ENCODE results near the gene GSG1L. TPM values are rescaled to one million over a fixed set of nuclear protein-coding genes. Genes with fewer than 3 reads are reported as not detected.

Gene GSG1L
- total RNA-seq, 1 donor from 2014 or later: 1.6 TPM

DNA sequence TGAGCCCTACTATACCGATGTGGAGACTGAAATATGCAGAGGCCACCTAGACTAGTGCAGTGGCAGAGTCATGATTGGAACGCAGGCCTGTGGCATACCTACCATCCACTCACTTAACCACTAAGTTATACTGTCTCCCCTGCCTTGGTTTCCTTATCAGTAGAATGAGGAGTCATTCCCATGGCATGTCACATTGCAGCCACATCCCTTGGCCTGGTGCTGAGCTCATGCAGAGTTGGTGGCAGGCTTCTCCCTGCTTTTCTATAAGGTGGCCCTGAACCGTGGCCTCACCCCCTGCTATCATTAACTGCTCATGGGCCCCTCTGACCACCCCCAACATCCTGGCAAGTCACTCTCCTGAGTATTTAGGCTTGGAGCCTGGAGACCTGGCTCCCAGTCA, 301.1 kb downstream of the GSG1L start:
- H3K27ac ChIP-seq: no peak overlapping the region
- TF ChIP-seq, protein P1, sequence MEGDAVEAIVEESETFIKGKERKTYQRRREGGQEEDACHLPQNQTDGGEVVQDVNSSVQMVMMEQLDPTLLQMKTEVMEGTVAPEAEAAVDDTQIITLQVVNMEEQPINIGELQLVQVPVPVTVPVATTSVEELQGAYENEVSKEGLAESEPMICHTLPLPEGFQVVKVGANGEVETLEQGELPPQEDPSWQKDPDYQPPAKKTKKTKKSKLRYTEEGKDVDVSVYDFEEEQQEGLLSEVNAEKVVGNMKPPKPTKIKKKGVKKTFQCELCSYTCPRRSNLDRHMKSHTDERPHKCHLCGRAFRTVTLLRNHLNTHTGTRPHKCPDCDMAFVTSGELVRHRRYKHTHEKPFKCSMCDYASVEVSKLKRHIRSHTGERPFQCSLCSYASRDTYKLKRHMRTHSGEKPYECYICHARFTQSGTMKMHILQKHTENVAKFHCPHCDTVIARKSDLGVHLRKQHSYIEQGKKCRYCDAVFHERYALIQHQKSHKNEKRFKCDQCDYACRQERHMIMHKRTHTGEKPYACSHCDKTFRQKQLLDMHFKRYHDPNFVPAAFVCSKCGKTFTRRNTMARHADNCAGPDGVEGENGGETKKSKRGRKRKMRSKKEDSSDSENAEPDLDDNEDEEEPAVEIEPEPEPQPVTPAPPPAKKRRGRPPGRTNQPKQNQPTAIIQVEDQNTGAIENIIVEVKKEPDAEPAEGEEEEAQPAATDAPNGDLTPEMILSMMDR (IDR thresholded peaks at IDR 0.05): no peak
- H3K4me1 ChIP-seq: no peaks in the 10 kb centered on the region
- intact Hi-C loops (cut with DNase I): no loop called here
- ATAC-seq: no peak
- H3K27me3 ChIP-seq: no peaks in the 10 kb centered on the region
- peaks cover 30% of the 10 kb centered on the region for H3K36me3 ChIP-seq
- no peak for DNase-seq
- no peaks in the 10 kb centered on the region for H3K9me3 ChIP-seq
- no peak overlapping the region for H3K4me3 ChIP-seq

DNA sequence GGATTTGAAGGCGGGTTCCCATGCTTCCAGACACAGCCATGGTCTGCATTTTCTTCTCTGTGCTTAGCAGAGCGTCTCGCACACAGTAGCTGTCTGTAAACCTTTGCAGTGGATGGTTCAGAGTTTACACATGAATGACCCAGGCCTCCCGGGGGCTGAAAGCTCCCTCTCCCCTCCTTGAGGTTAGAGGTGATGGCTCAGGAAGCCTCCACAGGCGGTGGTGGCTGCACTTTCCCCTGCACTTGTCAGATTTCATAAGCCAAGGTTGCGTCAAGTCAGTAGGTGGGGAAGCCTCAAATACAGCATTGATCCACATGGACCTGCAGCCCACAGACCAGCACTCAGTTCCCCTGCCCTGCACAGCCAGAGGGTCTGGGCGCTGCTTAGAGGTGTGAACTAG, 301.7 kb downstream of the GSG1L start:
- Histone ChIP-seq H3K27ac (no peak overlapping the region), H3K4me3 (no peak overlapping the region), H3K9me3 (no peaks in the 10 kb centered on the region), H3K4me1 (no peaks in the 10 kb centered on the region), H3K27me3 (no peaks in the 10 kb centered on the region), H3K36me3 (peaks cover 29% of the 10 kb centered on the region)
- TF ChIP-seq, protein P1 (IDR thresholded peaks at IDR 0.05): no peak
- no peak for ATAC-seq
- no peak for DNase-seq
- intact Hi-C loops (cut with DNase I): no loop called here

DNA sequence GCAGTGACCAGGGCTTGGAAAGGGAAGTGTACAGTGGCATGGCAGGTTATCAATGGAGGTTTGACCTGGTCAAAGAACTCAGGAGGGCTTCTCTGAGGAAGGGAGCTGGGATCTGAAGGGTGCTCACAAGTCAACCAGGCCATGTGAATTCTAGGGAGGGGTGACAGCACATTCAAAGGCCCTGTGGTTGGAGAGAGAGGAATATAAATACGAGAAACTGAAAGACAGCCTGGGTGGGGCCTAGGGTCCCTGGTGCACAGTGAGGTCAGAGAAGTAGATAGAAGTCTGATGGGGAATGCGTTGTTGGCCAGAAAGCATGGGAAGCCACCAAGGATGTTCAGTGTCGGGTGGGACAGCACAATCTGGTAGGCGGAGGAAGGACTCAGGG, 302.7 kb downstream of the GSG1L start:
- H3K27me3 ChIP-seq: no peaks in the 10 kb centered on the region
- H3K4me3 ChIP-seq: no peak overlapping the region
- peaks cover 23% of the 10 kb centered on the region for H3K36me3 ChIP-seq
- no peak overlapping the region for H3K27ac ChIP-seq
- intact Hi-C loops (cut with DNase I): no loop called here
- TF ChIP-seq, protein P1 (IDR thresholded peaks at IDR 0.05): no peak
- ATAC-seq (no peak), DNase-seq (no peak)
- no peaks in the 10 kb centered on the region for H3K9me3 ChIP-seq
- H3K4me1 ChIP-seq: no peaks in the 10 kb centered on the region

DNA sequence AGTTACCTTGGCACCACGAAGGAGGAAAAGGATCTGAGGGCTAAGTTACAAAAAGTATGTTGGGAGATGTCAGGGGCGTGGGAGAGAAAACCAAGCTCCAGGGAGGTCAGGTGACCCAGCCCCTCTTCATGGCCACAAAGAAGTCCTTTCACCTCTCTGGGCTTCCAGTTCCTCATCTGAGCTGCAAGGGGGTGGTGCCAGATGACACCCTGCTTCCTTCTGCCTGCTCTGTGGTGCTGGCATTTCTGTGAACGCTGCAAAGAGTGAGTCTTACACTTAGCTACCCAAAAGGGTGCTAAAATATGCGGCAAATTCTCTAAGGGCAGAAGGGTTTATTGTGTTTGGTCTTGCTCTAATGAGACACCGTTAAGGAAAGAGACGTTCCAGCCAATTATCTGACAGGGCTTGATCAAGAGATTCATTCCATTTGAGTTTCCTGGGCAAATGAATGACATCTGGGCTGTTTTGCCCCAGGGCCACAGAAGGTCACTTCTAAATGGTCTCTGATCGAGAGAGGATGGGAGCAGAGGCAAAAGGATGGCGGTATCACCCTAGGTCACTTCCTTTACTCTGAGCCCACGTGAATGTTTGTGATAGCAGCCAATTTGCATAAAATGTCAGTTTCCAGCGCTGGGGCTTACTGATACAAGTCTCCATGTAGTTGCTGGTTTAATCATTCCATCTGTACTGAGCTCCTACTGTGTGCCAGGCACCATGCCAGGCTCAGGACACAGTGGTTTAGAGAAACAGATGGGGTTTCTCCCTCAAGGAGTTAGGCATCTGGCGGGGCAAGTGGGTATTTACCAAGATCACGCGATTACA, 303.3 kb downstream of the GSG1L start:
- H3K4me1 ChIP-seq: no peaks in the 10 kb centered on the region
- no peak overlapping the region for H3K27ac ChIP-seq
- H3K27me3 ChIP-seq: no peaks in the 10 kb centered on the region
- H3K9me3 ChIP-seq: no peaks in the 10 kb centered on the region
- DNase-seq (no peak), ATAC-seq (peak; percentile 83)
- TF ChIP-seq, protein P1 (IDR thresholded peaks at IDR 0.05): no peak
- intact Hi-C loops (cut with DNase I): no loop called here
- H3K36me3 ChIP-seq: peaks cover 23% of the 10 kb centered on the region
- H3K4me3 ChIP-seq: no peak overlapping the region

DNA sequence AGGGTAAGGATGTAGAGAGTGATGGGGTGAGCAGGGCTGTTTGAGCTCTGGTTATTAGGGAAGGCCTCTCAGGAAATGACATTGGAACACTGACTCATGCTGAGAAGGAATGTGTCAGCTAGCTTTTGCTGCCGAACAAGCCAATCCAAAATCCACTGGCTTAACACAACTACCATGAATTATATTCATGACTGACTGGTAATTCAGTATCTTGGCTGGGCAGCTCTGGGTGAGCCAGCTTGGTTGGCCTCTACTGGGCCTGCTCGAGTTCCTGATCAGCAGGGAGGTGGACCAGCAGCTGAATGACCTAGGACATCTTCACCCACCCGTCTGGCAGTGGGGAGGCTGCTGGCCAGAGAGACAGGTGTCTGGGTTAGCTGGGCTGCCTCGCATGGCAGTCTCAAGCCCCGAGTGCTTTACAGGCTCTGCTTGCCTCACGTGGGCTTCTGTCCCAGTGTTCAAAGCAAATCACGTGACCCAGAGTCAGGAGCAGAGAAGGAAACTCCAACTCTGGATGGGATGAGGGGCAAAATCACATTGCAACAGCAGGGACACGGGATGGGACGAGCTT, 304.1 kb downstream of the GSG1L start:
- DNase-seq (no peak), ATAC-seq (no peak)
- no peak overlapping the region for H3K4me3 ChIP-seq
- no peaks in the 10 kb centered on the region for H3K9me3 ChIP-seq
- H3K27ac ChIP-seq: no peak overlapping the region
- no peaks in the 10 kb centered on the region for H3K27me3 ChIP-seq
- TF ChIP-seq, protein P1 (IDR thresholded peaks at IDR 0.05): no peak
- H3K4me1 ChIP-seq: no peaks in the 10 kb centered on the region
- peaks cover 17% of the 10 kb centered on the region for H3K36me3 ChIP-seq
- intact Hi-C loops (cut with DNase I): no loop called here

Measured in upper lobe of right lung (tissue), 1 donor.